Loucy (cell line): Measurements from ENCODE around the gene CD28.

Experiments used
- CTCF ChIP-seq: fragments of 200-600 bp; sonication (generic); conservative IDR thresholded peaks from 2 replicates; pipeline ENCODE4 v1.5.1; 2014; ENCODE audit warnings: mild to moderate bottlenecking, antibody characterized with exemption, low read length
- EZH2phosphoT487 ChIP-seq: fragments of 200-600 bp; IDR thresholded peaks from 2 replicates; pipeline ENCODE4 v1.6.1; 2018; ENCODE audit warnings: antibody characterized with exemption, mild to moderate bottlenecking, moderate library complexity, borderline replicate concordance

DNA sequence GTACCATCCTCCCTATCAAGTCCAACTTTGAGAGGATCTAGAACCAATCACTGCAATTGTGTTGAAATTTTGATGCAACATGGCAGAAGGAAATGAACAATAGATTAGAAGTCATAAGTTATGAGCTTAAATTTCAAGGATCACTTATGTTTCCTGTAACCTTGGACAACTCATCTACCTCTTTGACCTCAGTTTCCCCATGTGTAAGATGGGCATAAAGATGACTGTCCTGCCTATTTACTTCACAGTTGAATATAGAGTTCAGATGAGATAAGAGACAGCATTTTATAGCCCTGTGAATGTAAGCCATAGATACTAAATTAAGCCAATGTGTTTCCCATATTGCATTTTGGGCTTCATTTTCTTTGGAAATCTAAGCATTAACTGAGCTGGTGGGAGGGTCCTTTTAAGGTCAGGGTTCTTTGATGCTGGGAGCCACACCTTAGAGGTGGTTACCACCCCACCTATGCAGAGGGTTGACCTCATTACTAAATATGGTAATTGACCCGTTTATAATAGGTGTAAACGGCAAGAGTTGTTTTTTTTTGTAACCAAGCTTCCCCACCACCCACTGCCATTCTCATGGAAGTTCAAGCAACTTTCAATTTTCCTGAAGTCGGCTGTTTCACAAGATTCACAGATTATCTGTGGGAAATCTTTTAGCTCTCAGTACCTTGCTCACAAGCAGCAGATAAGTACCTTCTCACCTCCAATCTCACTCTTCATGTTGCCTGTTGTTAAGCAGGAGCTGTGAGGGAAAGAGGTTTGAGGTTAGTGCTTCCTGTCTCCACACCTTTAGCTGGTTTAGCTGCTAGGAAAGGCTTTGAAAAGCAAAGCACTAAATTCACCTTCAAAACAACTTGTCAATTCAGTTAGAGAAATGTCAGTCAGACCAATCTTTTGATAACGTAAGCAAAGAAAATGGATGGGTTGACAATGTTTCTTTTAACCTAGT is 13.3 kb downstream of the CD28 start:
- no peak for TF ChIP-seq CTCF
- no peak for TF ChIP-seq EZH2phosphoT487
